ENCODE measurements around the gene RIBC2. TPM values are rescaled to one million over a fixed set of nuclear protein-coding genes. Genes with fewer than 3 reads are reported as not detected.
A peak's percentile ranks its signal among the peaks of the same experiment; 100 is the strongest.
"Not testable (repeated sequence)": the region's sequence is repeated elsewhere in the genome, so short reads cannot be mapped to it uniquely, and the experiment has no call there.

The RIBC2 gene
- total RNA-seq, 1 experiment from 2014 or later: 2.0 TPM

- DNase-seq (ENCODE audit: low read depth, low spot score); in situ Hi-C loops (cut with HindIII; ENCODE audit: low pct_unique_long_range_greater_than_20kb, low sequenced_read_pairs): not testable (repeated sequence)
Measured at GRCh38 chr22:45440688-45441087, 27.2 kb downstream of the RIBC2 start.

- in situ Hi-C loops (cut with HindIII; ENCODE audit: low pct_unique_long_range_greater_than_20kb, low sequenced_read_pairs): no loop called here
- DNase-seq (ENCODE audit: low read depth, low spot score): peak; percentile 67
Measured at GRCh38 chr22:45441138-45441537, 27.6 kb downstream of the RIBC2 start.

GRCh38 chr22:45442116-45442515, 28.6 kb downstream of the RIBC2 start:
- no peak for DNase-seq (ENCODE audit: low read depth, low spot score)
- in situ Hi-C loops (cut with HindIII; ENCODE audit: low pct_unique_long_range_greater_than_20kb, low sequenced_read_pairs): no loop called here

- in situ Hi-C loops (cut with HindIII; ENCODE audit: low pct_unique_long_range_greater_than_20kb, low sequenced_read_pairs): no loop called here
- DNase-seq (ENCODE audit: low read depth, low spot score): no peak
Measured at GRCh38 chr22:45444168-45444567, 30.7 kb downstream of the RIBC2 start.

- DNase-seq (ENCODE audit: low read depth, low spot score): no peak
- in situ Hi-C loops (cut with HindIII; ENCODE audit: low pct_unique_long_range_greater_than_20kb, low sequenced_read_pairs): no loop called here
Measured at GRCh38 chr22:45445031-45445710, 31.7 kb downstream of the RIBC2 start.

GRCh38 chr22:45446216-45446615, 32.7 kb downstream of the RIBC2 start:
- no peak for DNase-seq (ENCODE audit: low read depth, low spot score)
- in situ Hi-C loops (cut with HindIII; ENCODE audit: low pct_unique_long_range_greater_than_20kb, low sequenced_read_pairs): no loop called here

GRCh38 chr22:45447596-45447995, 34.1 kb downstream of the RIBC2 start:
- DNase-seq (ENCODE audit: low read depth, low spot score); in situ Hi-C loops (cut with HindIII; ENCODE audit: low pct_unique_long_range_greater_than_20kb, low sequenced_read_pairs): not testable (repeated sequence)

- in situ Hi-C loops (cut with HindIII; ENCODE audit: low pct_unique_long_range_greater_than_20kb, low sequenced_read_pairs): no loop called here
Measured at GRCh38 chr22:45448431-45448830, 34.9 kb downstream of the RIBC2 start.

GRCh38 chr22:45449442-45449841, 35.9 kb downstream of the RIBC2 start:
- DNase-seq (ENCODE audit: low read depth, low spot score); in situ Hi-C loops (cut with HindIII; ENCODE audit: low pct_unique_long_range_greater_than_20kb, low sequenced_read_pairs): not testable (repeated sequence)

More at GRCh38 chr22:45448431-45448830, 34.9 kb downstream of the RIBC2 start:
- no peak for DNase-seq (ENCODE audit: low read depth, low spot score)

GRCh38 chr22:45450101-45450785, 36.8 kb downstream of the RIBC2 start:
- no peak for DNase-seq (ENCODE audit: low read depth, low spot score)
- in situ Hi-C loops (cut with HindIII; ENCODE audit: low pct_unique_long_range_greater_than_20kb, low sequenced_read_pairs): no loop called here

- in situ Hi-C loops (cut with HindIII; ENCODE audit: low pct_unique_long_range_greater_than_20kb, low sequenced_read_pairs): no loop called here
- DNase-seq (ENCODE audit: low read depth, low spot score): no peak
Measured at GRCh38 chr22:45450921-45451651, 37.6 kb downstream of the RIBC2 start.

- DNase-seq (ENCODE audit: low read depth, low spot score): no peak
- in situ Hi-C loops (cut with HindIII; ENCODE audit: low pct_unique_long_range_greater_than_20kb, low sequenced_read_pairs): no loop called here
Measured at GRCh38 chr22:45451972-45452371, 38.5 kb downstream of the RIBC2 start.

GRCh38 chr22:45452565-45453379, 39.3 kb downstream of the RIBC2 start:
- in situ Hi-C loops (cut with HindIII; ENCODE audit: low pct_unique_long_range_greater_than_20kb, low sequenced_read_pairs): no loop called here
- no peak for DNase-seq (ENCODE audit: low read depth, low spot score)

- no peak for DNase-seq (ENCODE audit: low read depth, low spot score)
- in situ Hi-C loops (cut with HindIII; ENCODE audit: low pct_unique_long_range_greater_than_20kb, low sequenced_read_pairs): no loop called here
Measured at GRCh38 chr22:45453764-45454163, 40.3 kb downstream of the RIBC2 start.

- in situ Hi-C loops (cut with HindIII; ENCODE audit: low pct_unique_long_range_greater_than_20kb, low sequenced_read_pairs): no loop called here
- DNase-seq (ENCODE audit: low read depth, low spot score): no peak
Measured at GRCh38 chr22:45454275-45454674, 40.8 kb downstream of the RIBC2 start.

- DNase-seq (ENCODE audit: low read depth, low spot score): no peak
- in situ Hi-C loops (cut with HindIII; ENCODE audit: low pct_unique_long_range_greater_than_20kb, low sequenced_read_pairs): no loop called here
Measured at GRCh38 chr22:45455212-45455611, 41.7 kb downstream of the RIBC2 start.

GRCh38 chr22:45455621-45456020, 42.1 kb downstream of the RIBC2 start:
- no peak for DNase-seq (ENCODE audit: low read depth, low spot score)
- in situ Hi-C loops (cut with HindIII; ENCODE audit: low pct_unique_long_range_greater_than_20kb, low sequenced_read_pairs): no loop called here

GRCh38 chr22:45456811-45457210, 43.3 kb downstream of the RIBC2 start:
- in situ Hi-C loops (cut with HindIII; ENCODE audit: low pct_unique_long_range_greater_than_20kb, low sequenced_read_pairs): no loop called here
- no peak for DNase-seq (ENCODE audit: low read depth, low spot score)
